Hepatocyte (in vitro differentiated cells): ENCODE measurements around the gene INPP5F.

ENCODE experiments used
- CTCF ChIP-seq: fragments of 200-600 bp; sonication (generic); IDR thresholded peaks from 2 replicates; pipeline ENCODE4 v1.5.1; 2016; ENCODE audit warnings: antibody characterized with exemption, mild to moderate bottlenecking; ENCODE audit not compliant: poor library complexity
- EZH2 ChIP-seq: fragments of 200-600 bp; sonication (generic); IDR thresholded peaks from 2 replicates; pipeline ENCODE4 v1.6.1; 2016; ENCODE audit warnings: antibody characterized with exemption, mild to moderate bottlenecking, borderline replicate concordance

GRCh38 chr10:119834188-119834587 is 108.3 kb downstream of the INPP5F start:
- TF ChIP-seq CTCF (no peak), EZH2 (no peak)
